HG02623 (cell line): ENCODE measurements around the gene IGHMBP2.

Source experiments
- ATAC-seq: cut with Tn5 transposase; IDR thresholded peaks from one replicate; pipeline ENCODE4 v1.9.1; 2021; ENCODE audit warnings: moderate library complexity; ENCODE audit not compliant: unreplicated experiment

Gene IGHMBP2

DNA sequence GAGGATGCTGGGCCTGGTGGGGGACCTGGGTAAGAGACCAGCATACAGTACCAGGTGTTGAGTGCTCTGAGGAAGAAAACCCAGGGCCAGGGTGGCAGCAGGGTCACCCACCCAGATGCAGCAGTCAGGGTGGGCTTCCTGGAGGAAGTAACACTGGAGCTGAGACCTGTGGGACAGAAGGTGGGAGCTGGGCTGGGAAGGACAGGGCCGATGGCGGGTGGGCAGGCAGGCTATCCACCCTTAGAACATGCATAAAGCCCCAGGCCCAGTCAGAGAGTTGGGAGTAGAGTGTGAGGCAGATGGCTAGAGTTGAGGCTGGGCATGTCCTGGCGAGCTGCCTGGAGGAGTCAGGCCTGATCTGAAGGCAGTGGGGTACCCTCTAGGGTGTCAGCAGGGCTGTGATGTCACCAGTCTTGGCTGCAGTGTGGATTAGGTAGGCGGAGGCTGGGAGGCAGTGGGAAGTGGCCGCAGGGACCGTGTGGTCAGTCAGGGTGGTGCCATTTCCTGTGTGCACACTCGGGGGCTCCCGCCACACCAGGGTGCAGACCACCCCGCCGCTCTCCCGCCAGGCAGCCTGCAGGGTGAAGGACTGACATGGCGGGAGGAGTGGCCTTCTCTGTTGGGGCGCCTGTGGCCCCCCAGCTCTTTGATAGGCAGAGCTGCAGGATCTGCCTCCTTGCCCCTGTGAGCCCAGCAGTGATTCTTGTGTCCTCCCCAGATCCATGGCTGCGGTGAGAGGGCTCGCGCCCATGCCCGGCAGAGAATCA lies 35.3 kb downstream of the IGHMBP2 start:
- ATAC-seq, result no peak

DNA sequence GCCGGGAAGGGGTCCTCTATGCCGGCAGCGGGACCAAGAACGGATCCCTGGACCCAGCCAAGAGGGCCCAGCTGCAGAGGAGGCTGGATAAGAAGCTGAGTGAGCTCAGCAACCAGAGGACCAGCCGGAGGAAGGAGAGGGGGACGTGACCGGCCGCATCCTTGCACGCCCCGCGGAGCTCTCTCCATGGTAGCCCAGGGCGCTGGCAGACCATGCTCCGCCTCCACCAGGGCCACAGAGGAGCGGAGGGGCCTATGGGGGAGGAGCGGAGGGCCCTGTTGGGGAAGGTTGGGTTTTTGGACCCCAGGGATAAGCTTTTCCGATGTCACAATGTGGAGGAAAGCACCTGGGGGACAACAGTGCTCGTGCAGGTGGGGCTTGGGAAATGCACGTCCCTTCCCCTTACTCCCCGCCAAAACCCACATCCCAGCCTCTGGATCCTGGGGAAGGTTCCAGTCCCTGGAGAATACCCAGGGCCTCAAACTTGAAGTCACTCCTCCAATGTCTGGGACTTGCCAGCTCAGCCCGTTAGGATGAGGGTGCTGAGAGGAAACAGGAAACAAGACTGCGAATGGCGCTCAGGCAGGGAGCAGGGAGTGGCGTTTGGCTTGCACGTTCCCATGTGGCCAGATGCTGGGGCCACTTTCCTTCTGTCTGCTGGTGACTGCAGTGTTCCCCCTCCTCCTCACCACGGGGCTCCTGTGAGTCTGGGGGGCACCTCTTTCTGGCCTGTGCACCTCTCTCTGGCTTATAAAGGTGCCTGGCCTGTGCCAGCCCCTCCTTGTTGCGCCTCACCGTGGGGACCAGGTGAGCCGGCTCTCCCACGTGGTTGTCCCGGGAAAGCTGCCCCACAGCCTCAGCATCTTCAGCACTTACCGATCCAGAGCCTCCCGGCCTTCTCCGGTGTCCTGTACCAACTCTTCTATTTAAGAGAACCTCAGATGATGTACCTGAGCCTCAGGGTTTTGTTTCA lies 36.2 kb downstream of the IGHMBP2 start:
- no peak for ATAC-seq

DNA sequence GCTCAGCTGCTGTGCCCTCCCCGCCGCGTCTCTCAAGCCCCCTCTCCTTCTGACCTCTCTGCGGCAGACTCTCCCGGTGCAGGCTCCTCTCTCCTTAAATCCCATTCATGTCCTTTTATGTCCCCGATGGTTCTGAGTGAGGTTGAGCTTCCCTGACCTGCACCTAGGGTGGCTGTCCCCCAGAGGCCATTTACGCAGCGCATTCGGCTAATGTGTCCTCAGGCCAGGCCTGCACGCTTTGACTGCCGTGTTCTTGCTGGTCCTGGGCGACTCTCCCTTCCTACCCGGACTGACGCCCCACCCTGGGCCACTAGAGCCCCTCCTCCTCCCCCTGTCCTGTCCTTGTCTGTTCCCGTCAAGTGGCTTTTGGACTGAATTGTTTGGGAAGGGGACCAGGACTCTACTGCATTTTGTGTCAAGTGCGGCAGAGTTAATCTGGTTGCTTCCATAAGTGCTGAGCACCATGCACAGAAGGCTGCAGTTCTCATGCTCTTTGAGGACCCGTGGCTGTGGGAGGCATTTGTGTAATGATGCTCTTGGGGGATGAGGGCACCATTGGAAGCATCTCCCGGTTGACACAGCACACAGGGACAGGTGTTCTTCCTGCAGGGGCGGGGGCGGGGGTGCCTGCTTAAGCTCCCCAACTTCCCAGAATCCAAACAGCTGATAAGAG lies 37.1 kb downstream of the IGHMBP2 start:
- ATAC-seq, result no peak

DNA sequence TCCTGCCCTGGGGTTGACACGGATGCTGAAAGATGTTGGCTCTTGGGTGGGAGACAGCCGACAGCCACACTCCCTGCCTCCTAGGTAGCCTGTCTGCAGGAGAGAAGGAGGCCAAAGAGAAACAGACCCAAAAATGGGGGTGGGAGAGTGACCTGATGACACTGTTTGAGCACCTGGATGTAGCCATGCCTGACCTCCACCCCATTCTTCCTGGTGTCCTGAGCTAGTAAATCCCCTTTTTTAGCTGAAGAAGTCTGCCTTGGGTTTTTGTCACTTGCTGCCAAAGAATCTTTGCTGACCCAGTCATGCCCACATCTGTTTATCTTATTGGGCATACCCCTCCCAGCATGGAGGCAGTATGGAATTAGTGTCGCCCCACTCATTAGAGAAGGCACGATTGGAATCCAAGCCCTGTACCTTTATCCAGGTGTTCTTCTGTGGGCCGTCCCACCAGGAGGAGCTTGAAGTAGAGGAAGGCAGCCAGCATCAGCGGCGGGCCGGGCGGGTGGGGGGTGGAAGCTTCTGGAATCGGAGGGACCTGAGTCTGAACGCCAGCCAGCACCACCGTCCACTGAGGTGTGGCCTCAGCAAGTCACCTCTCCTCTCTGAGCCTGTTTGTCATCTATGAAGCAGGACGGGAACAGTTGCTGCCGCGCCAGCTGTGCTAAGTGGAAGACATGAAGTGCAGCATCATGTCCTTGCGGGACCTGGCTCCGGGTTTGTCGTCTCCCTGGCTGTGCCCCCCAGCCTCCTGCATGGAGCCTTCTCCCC lies 37.8 kb downstream of the IGHMBP2 start:
- ATAC-seq, result no peak

DNA sequence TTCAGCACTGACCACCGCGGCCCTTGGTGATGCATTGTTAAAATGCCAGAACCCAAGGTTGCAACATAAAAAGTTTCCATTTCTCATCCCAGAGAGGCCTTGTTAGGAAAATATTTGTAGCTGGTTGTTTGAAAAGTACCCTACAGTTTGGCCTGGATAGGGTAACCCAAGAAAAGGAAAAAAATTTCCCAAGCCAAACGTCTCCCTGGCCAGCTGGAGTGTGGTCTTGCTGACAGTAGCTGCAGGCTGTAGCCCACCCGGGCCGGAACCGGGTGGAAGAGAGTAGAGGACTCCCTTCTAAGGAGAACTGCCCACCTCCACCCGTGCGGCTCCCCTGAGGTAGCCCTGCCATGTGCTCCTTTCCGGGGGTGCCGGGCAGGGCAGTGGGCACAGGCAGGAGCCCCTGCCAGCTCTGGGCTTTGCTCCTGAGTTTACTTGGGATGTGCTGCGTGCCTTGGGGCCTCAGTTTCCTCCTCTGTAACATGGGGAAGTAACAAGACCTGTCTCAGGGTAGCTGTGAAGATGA lies 38.5 kb downstream of the IGHMBP2 start:
- ATAC-seq, result no peak

DNA sequence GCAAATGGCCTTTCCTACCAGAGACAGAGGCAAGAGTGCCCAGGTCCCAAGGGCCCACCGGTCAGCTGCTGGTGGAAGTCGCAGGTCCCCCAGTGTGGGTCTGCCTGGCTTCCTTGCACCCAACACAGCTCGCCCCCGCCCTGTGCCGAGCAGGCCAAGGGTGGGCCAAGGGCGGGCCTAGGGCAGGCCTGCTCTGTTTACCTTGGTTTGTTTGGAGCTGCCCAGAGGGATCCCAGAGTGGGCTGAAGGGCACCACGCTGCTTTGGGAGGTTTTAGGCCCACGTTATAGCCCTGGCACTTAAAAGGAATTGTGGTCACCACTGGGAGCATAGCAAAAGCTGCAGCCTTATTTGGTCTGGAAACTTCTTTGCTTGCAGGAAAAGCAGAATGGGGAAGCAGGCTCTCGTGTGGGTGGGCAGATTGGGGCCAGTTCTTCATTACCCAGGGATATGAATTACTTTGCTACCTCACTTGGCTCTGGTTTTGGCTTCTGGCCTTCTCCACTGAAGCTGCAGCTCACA lies 39.1 kb downstream of the IGHMBP2 start:
- no peak for ATAC-seq

DNA sequence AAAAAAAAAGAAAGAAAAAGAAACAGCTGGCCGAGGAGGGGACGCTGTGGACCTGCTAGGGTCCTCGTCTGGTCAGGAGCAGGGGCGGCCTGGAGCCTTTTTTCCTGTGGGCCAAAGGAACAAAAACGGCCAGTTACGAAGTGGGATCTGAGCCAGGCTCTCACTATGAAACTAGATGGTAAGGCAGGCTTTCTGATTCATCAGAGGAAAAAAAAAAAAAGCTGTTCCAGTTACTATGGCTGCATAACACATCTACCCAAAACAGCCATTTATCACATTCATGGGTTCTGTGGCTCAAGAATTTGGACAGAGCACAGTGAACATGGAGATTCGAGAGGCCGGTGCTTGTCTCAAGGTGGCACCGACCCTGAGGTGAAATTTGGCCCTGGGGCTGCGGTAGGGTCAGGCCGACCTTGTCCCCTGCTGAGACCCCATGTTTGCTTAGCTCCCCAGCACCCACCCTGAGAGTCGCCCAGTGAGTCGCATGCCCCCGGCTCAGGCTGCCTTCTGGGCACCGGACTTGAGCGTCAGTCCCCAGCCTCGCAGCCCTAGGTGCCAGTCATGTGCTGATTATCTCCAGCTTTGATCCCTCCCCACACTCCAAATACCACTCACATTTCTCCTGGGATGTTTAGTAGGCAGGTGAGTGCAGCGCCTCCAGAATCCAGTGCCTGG lies 42.9 kb downstream of the IGHMBP2 start:
- no peak for ATAC-seq

DNA sequence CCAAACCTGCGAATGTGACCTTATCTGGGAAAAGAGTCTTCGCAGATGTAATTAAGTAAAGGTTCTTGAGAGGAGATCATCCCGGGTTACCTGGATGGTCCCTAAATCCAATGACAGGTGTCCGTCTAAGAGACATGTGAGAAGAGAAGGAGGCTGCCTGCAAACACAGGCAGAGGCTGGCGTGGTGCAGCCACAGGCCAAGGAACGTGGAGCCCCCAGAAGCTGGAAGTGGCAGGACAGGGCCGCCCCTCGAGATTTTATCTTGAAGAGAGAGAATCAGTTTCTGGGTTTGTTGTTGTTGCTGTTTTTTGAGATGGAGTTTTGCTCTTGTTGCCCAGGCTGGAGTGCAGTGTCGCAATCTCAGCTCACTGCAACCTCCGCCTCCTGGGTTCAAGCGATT lies 43.5 kb downstream of the IGHMBP2 start:
- ATAC-seq, result no peak

DNA sequence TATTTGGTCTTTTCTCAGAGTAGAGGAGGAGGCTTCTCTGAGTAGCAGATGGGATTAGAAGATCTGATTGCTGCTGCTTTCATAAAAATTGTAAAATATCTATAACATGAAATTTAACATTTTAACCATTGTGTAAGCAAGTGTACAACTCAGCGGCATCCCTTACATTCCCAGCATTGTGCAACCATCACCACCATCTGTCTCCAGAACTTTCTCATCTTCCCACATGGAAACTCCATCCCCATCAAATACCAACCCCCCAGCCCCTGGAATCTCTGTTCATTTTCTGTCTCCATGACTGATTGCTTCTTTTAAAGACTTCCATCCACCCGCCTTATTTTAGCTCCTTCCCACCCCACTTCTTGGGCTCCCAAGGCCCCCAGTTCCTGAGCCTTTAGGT lies 44.8 kb downstream of the IGHMBP2 start:
- no peak for ATAC-seq

DNA sequence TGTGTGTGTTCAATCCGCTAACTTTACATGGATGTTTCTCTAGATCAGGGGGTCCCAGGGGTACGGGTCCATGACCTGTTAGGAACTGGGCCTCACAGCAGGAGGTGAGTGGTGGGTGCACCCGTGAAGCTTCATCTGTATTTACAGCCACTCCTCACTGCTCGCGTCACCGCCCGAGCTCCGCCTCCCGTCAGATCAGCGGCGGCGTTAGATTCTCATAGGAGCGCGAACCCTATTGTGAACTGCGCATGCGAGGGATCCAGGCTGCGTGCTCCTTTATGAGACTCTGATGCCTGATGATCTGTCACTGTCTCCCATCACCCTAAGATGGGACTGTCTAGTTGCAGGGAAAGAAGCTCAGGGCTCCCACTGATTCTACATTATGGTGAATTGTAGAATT lies 45.2 kb downstream of the IGHMBP2 start:
- no peak for ATAC-seq

DNA sequence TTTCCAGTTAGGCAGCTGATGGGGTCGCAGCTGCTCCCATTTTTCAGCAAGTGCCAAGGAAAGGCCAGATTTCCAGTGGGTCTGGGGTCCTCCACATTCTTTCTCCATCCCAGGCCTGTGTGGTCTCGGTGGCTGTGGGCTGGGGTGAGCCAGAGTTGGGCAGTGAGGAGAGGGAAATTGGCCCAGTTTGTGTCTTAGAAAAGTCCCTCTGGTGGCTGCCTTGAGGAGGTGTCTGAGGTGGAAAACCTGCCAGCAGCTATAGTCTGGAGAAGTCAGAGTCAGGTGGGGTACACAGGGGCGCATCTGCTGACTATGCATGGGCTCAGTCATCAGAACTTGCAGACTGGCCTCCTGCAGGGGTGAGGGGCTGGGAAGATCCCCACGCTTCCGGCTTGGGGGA lies 46.6 kb downstream of the IGHMBP2 start:
- no peak for ATAC-seq

DNA sequence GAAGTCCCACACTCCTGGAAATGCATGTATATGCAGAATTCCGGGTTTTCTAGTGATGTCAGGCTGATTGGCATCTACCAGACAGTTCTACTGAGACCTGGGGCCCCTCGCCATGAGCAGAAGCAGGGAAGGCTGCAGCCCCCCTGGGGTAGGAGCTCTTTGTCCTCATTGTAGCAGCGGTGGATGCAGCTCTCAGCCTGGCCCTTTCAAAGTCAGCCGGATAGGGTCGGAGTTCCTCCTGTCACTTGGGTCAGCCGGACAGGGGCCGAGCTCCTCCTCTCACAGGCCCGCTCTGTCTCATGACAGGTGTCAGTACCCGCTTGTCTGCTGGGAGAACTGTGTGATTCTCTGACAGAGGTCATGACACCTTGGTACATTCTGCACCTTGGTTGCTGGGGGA lies 47.1 kb downstream of the IGHMBP2 start:
- ATAC-seq, result no peak

DNA sequence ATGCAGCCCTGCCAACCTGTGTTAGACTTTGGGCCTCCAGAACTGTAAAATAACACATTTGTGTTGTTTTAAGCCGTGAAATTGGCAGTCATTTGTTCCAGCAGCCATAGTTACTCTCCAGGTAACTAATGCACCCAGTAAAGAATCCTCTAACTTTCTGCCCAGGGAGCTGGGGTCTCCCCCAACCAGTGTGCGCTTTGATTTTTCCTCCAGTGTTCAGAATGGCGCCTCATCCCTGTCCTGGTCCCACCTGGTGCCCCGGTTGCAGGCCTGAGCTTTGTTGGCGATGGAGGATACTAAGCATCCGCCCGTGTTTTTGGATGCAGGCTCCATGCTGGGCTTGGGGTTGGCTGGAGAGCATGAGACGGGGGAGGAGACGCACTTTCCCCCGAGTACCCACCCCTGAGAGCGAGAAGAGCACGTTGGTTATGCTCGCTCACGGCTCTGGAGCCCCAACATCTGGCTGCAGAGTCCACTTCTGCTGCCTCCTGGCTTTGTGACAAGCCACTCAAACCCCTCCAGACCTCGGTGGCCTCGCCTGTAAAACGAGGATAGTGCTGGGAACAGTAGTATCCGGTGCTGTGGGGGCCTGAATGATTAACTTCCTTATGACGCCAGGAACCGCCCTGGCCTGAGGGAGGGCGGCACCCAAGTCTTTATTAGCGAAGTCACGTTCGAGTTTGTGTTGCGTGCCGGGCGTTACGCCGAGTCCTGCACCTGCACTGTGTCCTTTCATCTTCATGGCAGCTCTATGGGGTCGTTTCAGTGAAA lies 51.3 kb downstream of the IGHMBP2 start:
- no peak for ATAC-seq

DNA sequence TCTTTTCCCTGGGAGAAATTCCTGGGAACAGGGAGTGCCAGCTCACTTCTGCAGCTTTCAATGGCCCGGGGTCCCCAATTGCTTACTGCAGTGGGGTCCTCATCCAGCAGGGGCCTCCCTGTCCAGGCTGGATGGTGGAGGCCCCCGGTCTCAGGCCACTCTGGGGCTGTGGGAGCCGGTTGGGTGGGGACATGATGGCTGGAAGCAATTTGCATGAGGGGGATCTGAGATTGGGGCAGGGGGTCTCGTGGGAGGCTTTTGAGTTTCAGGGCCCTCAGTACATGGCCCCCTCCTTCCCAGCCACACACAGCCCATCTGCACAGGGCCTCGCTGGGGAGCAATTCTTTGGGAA lies 51.9 kb downstream of the IGHMBP2 start:
- ATAC-seq, result no peak

DNA sequence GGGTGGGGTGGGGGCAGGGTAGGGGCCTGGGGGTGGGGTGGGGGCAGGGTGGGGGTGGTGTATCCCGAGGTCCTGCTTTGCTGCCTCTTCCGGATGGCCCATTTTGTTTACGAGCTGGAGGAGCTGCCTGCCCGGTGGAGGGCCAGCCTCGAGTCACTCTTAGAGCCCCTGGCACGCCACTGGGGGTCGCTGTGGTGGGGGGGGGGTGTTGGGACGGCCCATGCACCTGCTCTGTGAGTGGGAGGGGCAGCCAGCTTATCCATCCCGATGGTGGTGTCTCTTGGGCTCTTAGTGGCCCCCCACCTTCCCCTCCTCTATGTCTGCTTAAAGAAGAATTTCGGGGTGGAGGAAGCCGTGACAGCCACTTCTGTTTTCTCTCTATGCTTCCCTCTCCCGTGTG lies 52.5 kb downstream of the IGHMBP2 start:
- ATAC-seq, result no peak

DNA sequence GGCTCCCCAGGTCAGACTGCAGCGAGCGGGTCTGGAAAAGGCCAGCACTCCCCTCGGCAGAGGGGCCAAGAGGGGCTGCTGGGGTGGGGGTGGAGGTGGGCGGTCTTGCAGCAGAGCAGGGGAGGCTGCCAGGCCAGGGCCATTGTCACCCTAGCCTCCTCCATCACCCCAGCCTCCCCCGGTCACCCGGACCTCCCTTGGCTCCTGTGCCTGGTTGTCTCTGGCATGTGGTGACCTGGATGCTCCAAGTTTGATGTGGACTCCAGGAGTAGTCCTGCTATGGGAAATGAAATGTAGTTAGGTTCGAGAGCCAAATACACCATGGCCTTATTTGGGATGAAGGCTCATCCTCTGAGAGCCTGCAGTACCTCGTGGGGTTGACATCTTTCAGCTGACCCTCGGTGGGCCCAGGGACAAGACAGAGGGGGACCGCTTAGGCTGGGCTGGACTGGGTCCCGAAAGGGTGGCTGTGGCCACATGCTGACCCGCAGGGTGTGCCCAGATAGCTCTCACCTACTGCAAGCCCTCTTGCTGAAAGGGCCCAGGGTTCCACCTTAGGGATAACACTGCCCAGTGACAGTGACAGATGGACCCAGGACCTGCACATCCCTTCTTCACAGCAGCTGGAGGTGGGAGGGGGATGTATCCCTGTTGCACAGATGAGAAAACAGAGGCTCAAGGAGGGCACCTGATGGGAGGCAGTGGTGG lies 53.0 kb downstream of the IGHMBP2 start:
- no peak for ATAC-seq

DNA sequence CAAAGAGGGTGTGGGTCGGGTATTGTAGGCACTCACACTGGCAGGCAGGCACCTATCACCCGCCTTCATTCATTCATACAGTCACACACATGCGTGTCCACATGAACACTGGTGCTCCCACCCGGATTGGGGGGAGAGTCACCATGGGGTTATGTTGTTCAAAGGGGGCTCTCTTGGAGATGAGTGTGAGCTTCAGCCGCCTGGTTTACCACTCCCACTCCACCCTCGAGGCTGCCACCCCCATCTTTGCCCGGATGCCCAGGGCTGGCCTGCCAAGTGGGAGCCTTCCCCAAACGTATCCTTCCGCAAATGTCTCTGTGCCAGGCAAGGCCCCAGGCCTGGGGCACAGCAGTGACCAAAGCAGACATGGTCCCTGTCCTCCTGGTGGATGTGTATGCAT lies 54.5 kb downstream of the IGHMBP2 start:
- no peak for ATAC-seq

DNA sequence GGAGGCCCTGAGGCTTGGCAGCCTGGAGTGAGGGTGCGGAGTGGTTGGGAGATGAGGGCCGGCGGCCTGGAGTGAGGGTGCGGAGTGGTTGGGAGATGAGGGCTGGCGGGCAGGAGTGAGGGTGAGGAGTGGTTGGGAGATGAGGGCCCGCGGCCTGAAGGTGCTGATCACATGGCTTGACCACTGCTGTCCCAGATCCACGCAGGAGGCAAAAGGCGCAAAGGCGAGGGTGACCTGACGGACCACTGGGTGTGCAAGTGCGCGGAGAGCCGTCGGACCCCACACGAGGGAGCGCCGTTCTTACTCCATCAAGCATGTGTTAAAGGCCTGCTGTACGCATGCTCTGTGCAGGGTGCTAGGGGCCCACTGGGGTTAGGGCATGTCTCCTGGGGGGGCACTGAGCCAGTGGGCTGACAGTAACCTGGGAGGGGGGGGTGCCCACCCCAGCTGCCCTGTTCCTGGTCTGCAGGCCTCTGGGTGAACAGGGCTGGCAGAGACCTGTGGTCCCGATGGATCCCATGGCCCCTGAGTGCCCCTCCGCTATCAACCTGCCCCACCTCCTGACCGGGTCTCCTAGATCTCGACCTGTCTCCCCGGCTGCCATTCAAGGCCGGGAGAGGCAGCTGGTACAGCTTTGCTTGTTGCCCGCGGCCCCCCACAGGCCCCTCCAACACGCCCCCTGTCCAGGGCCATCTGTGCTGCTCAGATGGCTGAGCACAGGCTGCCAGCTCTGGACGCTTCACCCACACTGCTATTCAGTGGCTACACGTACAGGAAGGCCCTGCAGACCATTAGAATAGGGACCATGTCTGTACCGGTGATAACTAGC lies 56.0 kb downstream of the IGHMBP2 start:
- no peak for ATAC-seq
